HL-60 (cell line): ENCODE measurements around the gene PTPRG.

Source experiments
- POLR2AphosphoS5 ChIP-seq: IDR thresholded peaks from 2 replicates; pipeline ENCODE4 v1.6.1; 2012; ENCODE audit warnings: low read depth
- TF ChIP-seq, protein P1 (sequence below): IDR thresholded peaks from one replicate; pipeline ENCODE4 v1.5.1; 2011; ENCODE audit warnings: low read length, control low read depth, inconsistent platforms; ENCODE audit not compliant: insufficient read depth
- TF ChIP-seq, protein P2 (sequence below): IDR thresholded peaks from 2 replicates; pipeline ENCODE4 v1.6.1; 2012; ENCODE audit warnings: low read depth; ENCODE audit not compliant: insufficient replicate concordance

DNA sequence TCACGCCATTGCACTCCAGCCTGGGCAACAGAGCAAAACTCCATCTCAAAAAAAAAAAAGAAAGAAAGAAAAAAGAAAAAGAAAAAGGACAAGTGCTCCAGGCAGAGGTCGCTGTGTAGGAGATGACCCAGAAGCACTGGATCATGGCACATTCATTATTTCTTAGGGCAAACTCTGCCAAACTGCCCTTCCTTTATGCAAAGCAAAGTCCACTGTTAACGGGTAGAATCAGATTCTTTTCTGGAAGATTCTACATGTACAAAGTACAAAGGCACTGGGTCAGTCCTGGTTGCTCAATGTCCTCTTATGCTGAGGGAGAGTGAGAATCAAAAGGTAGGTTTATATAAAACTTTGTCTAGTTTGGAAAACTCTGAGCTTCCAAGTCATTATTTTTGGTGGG is 667.1 kb downstream of the PTPRG start:
- TF ChIP-seq, protein P1, sequence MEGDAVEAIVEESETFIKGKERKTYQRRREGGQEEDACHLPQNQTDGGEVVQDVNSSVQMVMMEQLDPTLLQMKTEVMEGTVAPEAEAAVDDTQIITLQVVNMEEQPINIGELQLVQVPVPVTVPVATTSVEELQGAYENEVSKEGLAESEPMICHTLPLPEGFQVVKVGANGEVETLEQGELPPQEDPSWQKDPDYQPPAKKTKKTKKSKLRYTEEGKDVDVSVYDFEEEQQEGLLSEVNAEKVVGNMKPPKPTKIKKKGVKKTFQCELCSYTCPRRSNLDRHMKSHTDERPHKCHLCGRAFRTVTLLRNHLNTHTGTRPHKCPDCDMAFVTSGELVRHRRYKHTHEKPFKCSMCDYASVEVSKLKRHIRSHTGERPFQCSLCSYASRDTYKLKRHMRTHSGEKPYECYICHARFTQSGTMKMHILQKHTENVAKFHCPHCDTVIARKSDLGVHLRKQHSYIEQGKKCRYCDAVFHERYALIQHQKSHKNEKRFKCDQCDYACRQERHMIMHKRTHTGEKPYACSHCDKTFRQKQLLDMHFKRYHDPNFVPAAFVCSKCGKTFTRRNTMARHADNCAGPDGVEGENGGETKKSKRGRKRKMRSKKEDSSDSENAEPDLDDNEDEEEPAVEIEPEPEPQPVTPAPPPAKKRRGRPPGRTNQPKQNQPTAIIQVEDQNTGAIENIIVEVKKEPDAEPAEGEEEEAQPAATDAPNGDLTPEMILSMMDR = no peak
- TF ChIP-seq POLR2AphosphoS5 = no peak
- TF ChIP-seq, protein P2, sequence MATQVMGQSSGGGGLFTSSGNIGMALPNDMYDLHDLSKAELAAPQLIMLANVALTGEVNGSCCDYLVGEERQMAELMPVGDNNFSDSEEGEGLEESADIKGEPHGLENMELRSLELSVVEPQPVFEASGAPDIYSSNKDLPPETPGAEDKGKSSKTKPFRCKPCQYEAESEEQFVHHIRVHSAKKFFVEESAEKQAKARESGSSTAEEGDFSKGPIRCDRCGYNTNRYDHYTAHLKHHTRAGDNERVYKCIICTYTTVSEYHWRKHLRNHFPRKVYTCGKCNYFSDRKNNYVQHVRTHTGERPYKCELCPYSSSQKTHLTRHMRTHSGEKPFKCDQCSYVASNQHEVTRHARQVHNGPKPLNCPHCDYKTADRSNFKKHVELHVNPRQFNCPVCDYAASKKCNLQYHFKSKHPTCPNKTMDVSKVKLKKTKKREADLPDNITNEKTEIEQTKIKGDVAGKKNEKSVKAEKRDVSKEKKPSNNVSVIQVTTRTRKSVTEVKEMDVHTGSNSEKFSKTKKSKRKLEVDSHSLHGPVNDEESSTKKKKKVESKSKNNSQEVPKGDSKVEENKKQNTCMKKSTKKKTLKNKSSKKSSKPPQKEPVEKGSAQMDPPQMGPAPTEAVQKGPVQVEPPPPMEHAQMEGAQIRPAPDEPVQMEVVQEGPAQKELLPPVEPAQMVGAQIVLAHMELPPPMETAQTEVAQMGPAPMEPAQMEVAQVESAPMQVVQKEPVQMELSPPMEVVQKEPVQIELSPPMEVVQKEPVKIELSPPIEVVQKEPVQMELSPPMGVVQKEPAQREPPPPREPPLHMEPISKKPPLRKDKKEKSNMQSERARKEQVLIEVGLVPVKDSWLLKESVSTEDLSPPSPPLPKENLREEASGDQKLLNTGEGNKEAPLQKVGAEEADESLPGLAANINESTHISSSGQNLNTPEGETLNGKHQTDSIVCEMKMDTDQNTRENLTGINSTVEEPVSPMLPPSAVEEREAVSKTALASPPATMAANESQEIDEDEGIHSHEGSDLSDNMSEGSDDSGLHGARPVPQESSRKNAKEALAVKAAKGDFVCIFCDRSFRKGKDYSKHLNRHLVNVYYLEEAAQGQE = no peak
